Upper lobe of right lung (tissue), 1 donor: ENCODE measurements around the gene CHST5. TPM values are rescaled to one million over a fixed set of nuclear protein-coding genes. Genes with fewer than 3 reads are reported as not detected.
"Not testable (repeated sequence)": the region's sequence is repeated elsewhere in the genome, so short reads cannot be mapped to it uniquely, and the experiment has no call there.

Source experiments
- ATAC-seq: fragments of 200-7000 bp; cut with Tn5 transposase; one replicate; pipeline ENCODE4 v1.9.1; 2020; ENCODE audit warnings: mild to moderate bottlenecking, moderate library complexity
- DNase-seq: peaks from one replicate; pipeline ENCODE4 v3.0.0-alpha.2; 2020
- H3K27ac ChIP-seq: fragments of 200-600 bp; one replicate; pipeline ENCODE4 v1.8.0; 2022
- H3K27me3 ChIP-seq: fragments of 200-600 bp; one replicate; pipeline ENCODE4 v1.8.0; 2022; ENCODE audit warnings: mild to moderate bottlenecking
- H3K36me3 ChIP-seq: fragments of 200-600 bp; one replicate; pipeline ENCODE4 v1.8.0; 2022
- H3K4me1 ChIP-seq: fragments of 200-600 bp; one replicate; pipeline ENCODE4 v1.8.0; 2022
- H3K4me3 ChIP-seq: fragments of 200-600 bp; one replicate; pipeline ENCODE4 v1.8.0; 2022; ENCODE audit warnings: mild to moderate bottlenecking
- H3K9me3 ChIP-seq: fragments of 200-600 bp; one replicate; pipeline ENCODE4 v1.8.0; 2022
- CTCF ChIP-seq: fragments of 200-600 bp; IDR thresholded peaks from one replicate; pipeline ENCODE4 v1.8.0; 2022; ENCODE audit warnings: antibody characterized with exemption
- intact Hi-C: fragments of 100-400 bp; cut with DNase I; formaldehyde crosslinking; loops from one replicate; pipeline ENCODE4 v1.11.0; 2022
- total RNA-seq: library from RNA; stranded (reverse); fragmentation: NEBNext Ultra II Directional; extraction: Animal tissue kit (Norgen Biotek cat#: 25700); gene quantifications from one replicate; pipeline ENCODE4 v1.2.1, GENCODE V29; 2021
- donor health status: DM: no; HTN: yes; CAD: no; lungs with severe emphysema.

Gene CHST5
- total RNA-seq, 1 donor from 2014 or later = not detected

- ATAC-seq = no peak
- intact Hi-C loops = no loop called here
- DNase-seq = peak; percentile 3
- no peaks in the 10 kb centered on the region for H3K36me3 ChIP-seq
- H3K4me1 ChIP-seq = no peaks in the 10 kb centered on the region
- H3K27me3 ChIP-seq = no peaks in the 10 kb centered on the region
- H3K27ac ChIP-seq = no peak overlapping the region
- H3K4me3 ChIP-seq = no peak overlapping the region
- TF ChIP-seq CTCF = no peak
- H3K9me3 ChIP-seq = no peaks in the 10 kb centered on the region
Observed at GRCh38 chr16:75514296-75514695, 21.6 kb downstream of the CHST5 start.

GRCh38 chr16:75506574-75506973, 29.3 kb downstream of the CHST5 start:
- H3K9me3 ChIP-seq = no peaks in the 10 kb centered on the region
- DNase-seq = no peak
- no peak overlapping the region for H3K4me3 ChIP-seq
- no peak overlapping the region for H3K27ac ChIP-seq
- TF ChIP-seq CTCF = no peak
- intact Hi-C loops = no loop called here
- peak; percentile 87 for ATAC-seq
- H3K4me1 ChIP-seq = no peaks in the 10 kb centered on the region
- no peaks in the 10 kb centered on the region for H3K36me3 ChIP-seq
- H3K27me3 ChIP-seq = no peaks in the 10 kb centered on the region

- intact Hi-C loops = no loop called here
- Histone ChIP-seq H3K9me3 (no peaks in the 10 kb centered on the region), H3K27me3 (no peaks in the 10 kb centered on the region), H3K36me3 (no peaks in the 10 kb centered on the region), H3K27ac (no peak overlapping the region), H3K4me1 (no peaks in the 10 kb centered on the region), H3K4me3 (no peak overlapping the region)
- DNase-seq (no peak), ATAC-seq (no peak)
- TF ChIP-seq CTCF = no peak
Observed at GRCh38 chr16:75506107-75506506, 29.8 kb downstream of the CHST5 start.

- no peak for TF ChIP-seq CTCF
- no peak overlapping the region for H3K27ac ChIP-seq
- H3K4me3 ChIP-seq = no peak overlapping the region
- ATAC-seq = no peak
- DNase-seq = no peak
- H3K4me1 ChIP-seq = no peaks in the 10 kb centered on the region
- no peaks in the 10 kb centered on the region for H3K9me3 ChIP-seq
- H3K36me3 ChIP-seq = no peaks in the 10 kb centered on the region
- intact Hi-C loops = no loop called here
- H3K27me3 ChIP-seq = no peaks in the 10 kb centered on the region
Observed at GRCh38 chr16:75503801-75504200, 32.1 kb downstream of the CHST5 start.

GRCh38 chr16:75502916-75503605, 32.8 kb downstream of the CHST5 start:
- Histone ChIP-seq H3K9me3 (no peaks in the 10 kb centered on the region), H3K27ac (no peak overlapping the region), H3K36me3 (no peaks in the 10 kb centered on the region), H3K4me3 (no peak overlapping the region), H3K4me1 (no peaks in the 10 kb centered on the region), H3K27me3 (no peaks in the 10 kb centered on the region)
- intact Hi-C loops = no loop called here
- no peak for TF ChIP-seq CTCF
- no peak for ATAC-seq
- DNase-seq = no peak

- H3K27ac ChIP-seq, ATAC-seq, intact Hi-C loops, H3K4me3 ChIP-seq, H3K36me3 ChIP-seq, H3K27me3 ChIP-seq, DNase-seq, H3K9me3 ChIP-seq, H3K4me1 ChIP-seq: not testable (repeated sequence)
Observed at GRCh38 chr16:75501820-75502219, 34.1 kb downstream of the CHST5 start.
